Measurements from ENCODE around the gene CD86. TPM values are rescaled to one million over a fixed set of nuclear protein-coding genes. Genes with fewer than 3 reads are reported as not detected.
"Not testable (repeated sequence)": the region's sequence is repeated elsewhere in the genome, so short reads cannot be mapped to it uniquely, and the experiment has no call there.

CD86 gene
- total RNA-seq, 1 donor from 2014 or later: not detected

DNA sequence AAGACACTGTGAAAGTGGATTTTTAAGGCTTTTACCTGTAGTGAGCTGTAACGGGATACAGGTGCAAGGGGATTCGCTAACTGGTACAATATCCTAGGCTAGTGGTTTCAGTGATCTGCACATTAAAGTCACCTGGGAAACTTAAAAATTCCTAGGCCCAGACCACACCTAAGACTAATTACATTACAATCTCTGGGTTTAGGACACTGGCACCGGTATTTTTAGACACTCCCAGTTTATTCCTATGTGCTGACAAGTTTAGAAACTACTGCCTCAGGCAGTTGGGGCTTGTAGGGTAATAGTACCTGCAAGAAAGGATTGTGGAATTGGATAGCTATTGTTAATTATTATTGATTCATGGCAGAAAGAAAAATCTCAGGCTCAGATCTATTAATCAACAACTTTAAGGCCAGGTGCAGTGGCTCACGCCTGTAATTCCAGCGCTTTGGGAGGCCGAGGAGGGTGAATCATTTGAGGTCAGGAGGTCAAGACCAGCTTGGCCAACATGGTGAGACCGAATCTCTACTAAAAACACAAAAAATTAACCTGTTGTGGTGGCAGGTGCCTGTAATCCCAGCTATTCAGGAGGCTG is 77.9 kb downstream of the CD86 start:
- TF ChIP-seq, protein P1, sequence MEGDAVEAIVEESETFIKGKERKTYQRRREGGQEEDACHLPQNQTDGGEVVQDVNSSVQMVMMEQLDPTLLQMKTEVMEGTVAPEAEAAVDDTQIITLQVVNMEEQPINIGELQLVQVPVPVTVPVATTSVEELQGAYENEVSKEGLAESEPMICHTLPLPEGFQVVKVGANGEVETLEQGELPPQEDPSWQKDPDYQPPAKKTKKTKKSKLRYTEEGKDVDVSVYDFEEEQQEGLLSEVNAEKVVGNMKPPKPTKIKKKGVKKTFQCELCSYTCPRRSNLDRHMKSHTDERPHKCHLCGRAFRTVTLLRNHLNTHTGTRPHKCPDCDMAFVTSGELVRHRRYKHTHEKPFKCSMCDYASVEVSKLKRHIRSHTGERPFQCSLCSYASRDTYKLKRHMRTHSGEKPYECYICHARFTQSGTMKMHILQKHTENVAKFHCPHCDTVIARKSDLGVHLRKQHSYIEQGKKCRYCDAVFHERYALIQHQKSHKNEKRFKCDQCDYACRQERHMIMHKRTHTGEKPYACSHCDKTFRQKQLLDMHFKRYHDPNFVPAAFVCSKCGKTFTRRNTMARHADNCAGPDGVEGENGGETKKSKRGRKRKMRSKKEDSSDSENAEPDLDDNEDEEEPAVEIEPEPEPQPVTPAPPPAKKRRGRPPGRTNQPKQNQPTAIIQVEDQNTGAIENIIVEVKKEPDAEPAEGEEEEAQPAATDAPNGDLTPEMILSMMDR (conservative IDR thresholded peaks at IDR 0.05): no peak
- no peak for DNase-seq (ENCODE audit: low read depth, low spot score)
- Mint-ChIP-seq H3K4me3 (no peak overlapping the region), H3K36me3 (ENCODE audit: low read depth) (no peaks in the 10 kb centered on the region), H3K27ac (ENCODE audit: unreplicated experiment) (no peak overlapping the region), H3K9me3 (peaks cover 3% of the 10 kb centered on the region), H3K4me1 (no peaks in the 10 kb centered on the region), H3K27me3 (ENCODE audit: low read depth) (peaks cover 10% of the 10 kb centered on the region)

DNA sequence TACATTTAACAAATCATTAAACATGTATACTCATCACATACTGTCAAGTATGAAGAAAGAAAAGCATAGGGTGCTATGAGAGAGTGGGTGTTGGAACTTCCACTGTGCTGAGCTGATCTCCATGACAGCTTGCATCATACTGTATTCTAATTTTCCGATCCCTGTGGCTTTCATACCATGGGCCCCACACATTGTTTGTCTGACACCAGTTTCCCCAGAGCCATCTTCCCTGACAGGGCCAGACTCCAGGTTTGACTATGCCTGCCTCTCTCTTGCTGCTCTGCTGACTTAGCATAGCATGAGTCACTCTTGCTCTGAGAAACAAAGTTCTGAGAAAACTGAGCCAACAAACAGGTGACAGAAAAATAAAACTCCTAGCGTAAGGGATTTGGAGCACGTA is 91.3 kb downstream of the CD86 start:
- TF ChIP-seq, protein P1 (conservative IDR thresholded peaks at IDR 0.05): no peak
- Mint-ChIP-seq H3K27me3 (ENCODE audit: low read depth) (no peaks in the 10 kb centered on the region), H3K4me1 (no peaks in the 10 kb centered on the region), H3K27ac (ENCODE audit: unreplicated experiment) (no peak overlapping the region), H3K4me3 (no peak overlapping the region), H3K36me3 (ENCODE audit: low read depth) (no peaks in the 10 kb centered on the region), H3K9me3 (no peaks in the 10 kb centered on the region)
- DNase-seq (ENCODE audit: low read depth, low spot score): no peak

DNA sequence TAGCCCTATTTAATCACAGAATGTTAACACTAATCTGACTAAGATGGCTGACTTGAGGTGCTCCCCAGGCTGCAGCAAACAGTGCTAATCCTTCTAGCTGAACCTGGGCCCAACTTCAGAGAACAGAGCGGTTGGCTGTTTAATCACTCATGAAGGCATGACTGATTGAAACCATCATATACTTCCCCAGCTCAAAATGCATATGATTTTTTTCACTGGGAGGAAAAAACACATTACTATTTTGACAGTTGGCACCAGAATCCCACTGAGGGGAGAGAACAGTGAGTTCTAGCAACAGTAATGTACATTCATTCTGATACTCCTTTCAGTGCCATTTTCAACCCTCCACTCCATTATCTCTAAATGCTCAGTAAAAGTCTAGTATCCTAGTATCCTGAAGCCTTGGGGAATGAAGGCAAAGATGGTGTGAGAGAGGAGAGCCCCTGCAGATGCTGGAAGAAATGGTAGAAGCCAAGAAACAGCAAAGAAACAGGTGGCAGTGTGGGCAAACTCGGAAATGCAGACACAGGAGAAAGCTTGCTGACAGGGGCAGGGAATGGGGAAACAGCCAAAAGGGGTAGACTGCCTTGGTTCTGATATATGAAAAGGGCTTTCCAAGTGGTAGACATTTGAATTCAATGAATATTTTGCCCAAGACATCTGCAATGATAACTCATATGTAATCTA is 93.9 kb downstream of the CD86 start:
- H3K27ac Mint-ChIP-seq (ENCODE audit: unreplicated experiment): no peak overlapping the region
- DNase-seq (ENCODE audit: low read depth, low spot score): no peak
- H3K4me3 Mint-ChIP-seq: no peak overlapping the region
- no peaks in the 10 kb centered on the region for H3K4me1 Mint-ChIP-seq
- H3K27me3 Mint-ChIP-seq (ENCODE audit: low read depth): no peaks in the 10 kb centered on the region
- TF ChIP-seq, protein P1 (conservative IDR thresholded peaks at IDR 0.05): no peak
- no peaks in the 10 kb centered on the region for H3K36me3 Mint-ChIP-seq (ENCODE audit: low read depth)
- H3K9me3 Mint-ChIP-seq: peaks cover 2% of the 10 kb centered on the region

DNA sequence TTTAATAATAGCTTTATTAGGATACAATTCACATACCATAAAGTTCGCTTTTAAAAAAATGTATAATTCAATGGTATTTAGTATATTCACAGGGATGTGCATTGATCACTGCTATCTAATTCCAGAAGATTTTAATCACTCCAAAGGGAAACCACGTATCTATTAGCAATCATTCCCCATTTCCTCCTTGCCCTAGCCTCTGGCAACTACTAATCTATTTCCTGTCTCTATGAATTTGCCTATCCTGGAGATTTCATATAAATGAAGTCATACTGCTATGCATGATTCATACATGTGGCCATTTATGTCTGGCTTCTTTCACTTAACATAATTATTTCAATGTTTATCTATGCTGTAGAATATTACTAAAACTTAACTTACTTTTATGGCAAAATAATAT is 96.3 kb downstream of the CD86 start:
- H3K27me3 Mint-ChIP-seq (ENCODE audit: low read depth): peaks cover 2% of the 10 kb centered on the region
- TF ChIP-seq, protein P1 (conservative IDR thresholded peaks at IDR 0.05): no peak
- H3K36me3 Mint-ChIP-seq (ENCODE audit: low read depth): no peaks in the 10 kb centered on the region
- DNase-seq (ENCODE audit: low read depth, low spot score): no peak
- no peak overlapping the region for H3K4me3 Mint-ChIP-seq
- H3K27ac Mint-ChIP-seq (ENCODE audit: unreplicated experiment): no peak overlapping the region
- H3K9me3 Mint-ChIP-seq: peaks cover 15% of the 10 kb centered on the region
- no peaks in the 10 kb centered on the region for H3K4me1 Mint-ChIP-seq

DNA sequence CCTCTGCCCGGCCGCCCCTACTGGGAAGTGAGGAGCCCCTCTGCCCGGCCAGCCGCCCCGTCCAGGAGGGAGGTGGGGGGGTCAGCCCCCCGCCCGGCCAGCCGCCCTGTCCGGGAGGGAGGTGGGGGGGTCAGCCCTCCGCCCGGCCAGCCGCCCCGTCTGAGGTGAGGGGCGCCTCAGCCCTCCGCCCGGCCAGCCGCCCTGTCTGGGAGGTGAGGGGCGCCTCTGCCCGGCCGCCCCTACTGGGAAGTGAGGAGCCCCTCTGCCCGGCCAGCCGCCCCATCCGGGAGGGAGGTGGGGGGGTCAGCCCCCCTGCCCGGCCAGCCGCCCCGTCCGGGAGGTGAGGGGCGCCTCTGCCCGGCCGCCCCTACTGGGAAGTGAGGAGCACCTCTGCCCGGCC is 109.8 kb downstream of the CD86 start:
- not testable (repeated sequence) for DNase-seq (ENCODE audit: low read depth, low spot score); H3K36me3 Mint-ChIP-seq (ENCODE audit: low read depth); H3K27ac Mint-ChIP-seq (ENCODE audit: unreplicated experiment); H3K4me3 Mint-ChIP-seq; H3K4me1 Mint-ChIP-seq
- Mint-ChIP-seq H3K9me3 (peaks cover 11% of the 10 kb centered on the region), H3K27me3 (ENCODE audit: low read depth) (peaks cover 13% of the 10 kb centered on the region)

DNA sequence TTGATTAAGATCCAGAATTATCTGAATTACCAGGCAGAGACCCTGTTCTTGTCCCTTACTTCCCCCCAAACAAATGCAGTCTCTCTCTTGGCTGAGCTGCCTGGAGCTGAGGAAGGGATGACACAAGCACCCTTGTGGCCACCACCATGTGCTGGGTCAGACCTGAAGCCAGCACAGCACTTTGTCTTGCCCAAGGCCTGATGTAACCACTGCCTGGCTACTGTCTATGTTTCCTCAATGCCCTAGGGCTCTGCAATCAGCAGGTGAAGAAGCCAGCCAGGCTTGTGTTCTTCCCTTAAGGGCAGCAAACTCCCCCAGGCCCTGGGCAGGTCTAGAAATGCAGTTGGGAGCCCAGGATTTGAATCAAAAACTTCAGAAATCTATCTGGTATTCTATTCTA is 112.5 kb downstream of the CD86 start:
- TF ChIP-seq, protein P1 (conservative IDR thresholded peaks at IDR 0.05): no peak
- no peaks in the 10 kb centered on the region for H3K4me1 Mint-ChIP-seq
- no peaks in the 10 kb centered on the region for H3K36me3 Mint-ChIP-seq (ENCODE audit: low read depth)
- H3K9me3 Mint-ChIP-seq: peaks cover 5% of the 10 kb centered on the region
- peaks cover 8% of the 10 kb centered on the region for H3K27me3 Mint-ChIP-seq (ENCODE audit: low read depth)
- no peak overlapping the region for H3K4me3 Mint-ChIP-seq
- no peak for DNase-seq (ENCODE audit: low read depth, low spot score)
- no peak overlapping the region for H3K27ac Mint-ChIP-seq (ENCODE audit: unreplicated experiment)
